ENCODE measurements around the gene RAVER2. TPM values are rescaled to one million over a fixed set of nuclear protein-coding genes. Genes with fewer than 3 reads are reported as not detected.

Gene RAVER2, protein sequence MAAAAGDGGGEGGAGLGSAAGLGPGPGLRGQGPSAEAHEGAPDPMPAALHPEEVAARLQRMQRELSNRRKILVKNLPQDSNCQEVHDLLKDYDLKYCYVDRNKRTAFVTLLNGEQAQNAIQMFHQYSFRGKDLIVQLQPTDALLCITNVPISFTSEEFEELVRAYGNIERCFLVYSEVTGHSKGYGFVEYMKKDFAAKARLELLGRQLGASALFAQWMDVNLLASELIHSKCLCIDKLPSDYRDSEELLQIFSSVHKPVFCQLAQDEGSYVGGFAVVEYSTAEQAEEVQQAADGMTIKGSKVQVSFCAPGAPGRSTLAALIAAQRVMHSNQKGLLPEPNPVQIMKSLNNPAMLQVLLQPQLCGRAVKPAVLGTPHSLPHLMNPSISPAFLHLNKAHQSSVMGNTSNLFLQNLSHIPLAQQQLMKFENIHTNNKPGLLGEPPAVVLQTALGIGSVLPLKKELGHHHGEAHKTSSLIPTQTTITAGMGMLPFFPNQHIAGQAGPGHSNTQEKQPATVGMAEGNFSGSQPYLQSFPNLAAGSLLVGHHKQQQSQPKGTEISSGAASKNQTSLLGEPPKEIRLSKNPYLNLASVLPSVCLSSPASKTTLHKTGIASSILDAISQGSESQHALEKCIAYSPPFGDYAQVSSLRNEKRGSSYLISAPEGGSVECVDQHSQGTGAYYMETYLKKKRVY
- 3.6 to 4.9 TPM (median 4.5 TPM) in 5 replicates for total RNA-seq (2022; extraction: Qiagen RNA extraction)

DNA sequence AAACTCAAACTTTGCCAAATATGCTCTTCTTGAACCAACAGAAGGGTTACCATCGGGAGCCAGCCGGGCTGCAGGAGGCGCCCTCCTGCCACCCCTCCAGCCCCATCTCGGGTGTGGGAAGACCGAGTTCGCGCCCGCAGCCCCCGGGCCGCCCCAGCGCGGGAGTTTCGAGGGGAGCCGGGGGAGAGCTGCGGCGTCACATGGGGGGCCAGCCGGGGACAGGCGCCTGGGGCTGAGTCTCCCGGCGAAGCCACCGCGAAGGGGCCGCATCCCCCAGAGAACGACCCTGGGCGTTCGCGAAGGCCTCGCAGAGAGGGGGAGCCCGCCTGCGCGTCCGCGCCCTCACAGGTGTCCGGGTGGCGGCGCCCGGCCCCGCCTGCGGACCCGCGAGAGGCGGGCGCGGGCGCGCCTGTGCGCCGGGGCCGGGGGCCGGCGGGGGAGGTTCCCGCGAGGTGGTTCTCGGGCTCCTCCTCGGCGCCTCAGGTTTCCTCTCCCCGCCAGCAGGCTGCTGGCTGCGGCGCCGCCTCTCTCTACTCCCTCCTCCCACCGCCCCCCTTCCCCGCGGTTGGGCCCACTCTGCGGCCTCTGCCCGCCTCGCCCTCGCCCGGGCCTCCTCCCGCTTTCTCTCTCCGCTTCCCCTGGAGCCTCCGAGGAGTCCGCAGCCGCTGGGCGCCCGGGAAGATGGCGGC, at the start of gene RAVER2:
TSS of gene RAVER2 (plus strand) at position 584 of the 689 bp plus-strand sequence. CDS start at position 682, 98 bp downstream.

Other genes starting within 250 kb of the RAVER2 start
- gene JAK1, start 221.5 kb downstream of the RAVER2 start, total RNA-seq (2022; extraction: Qiagen RNA extraction), result 167 to 227 TPM (median 205 TPM) in 5 replicates